Erythroblast (primary cell): ENCODE results near the gene ARHGAP1.

ENCODE experiments used
- GATA1 ChIP-seq: IDR thresholded peaks from 2 replicates; pipeline ENCODE4 v1.6.1; 2011; ENCODE audit warnings: low read depth, mild to moderate bottlenecking, control low read depth, low read length, moderate library complexity
- POLR2A ChIP-seq: IDR thresholded peaks from 2 replicates; pipeline ENCODE4 v1.6.1; 2011; ENCODE audit warnings: mild to moderate bottlenecking, low read length

DNA sequence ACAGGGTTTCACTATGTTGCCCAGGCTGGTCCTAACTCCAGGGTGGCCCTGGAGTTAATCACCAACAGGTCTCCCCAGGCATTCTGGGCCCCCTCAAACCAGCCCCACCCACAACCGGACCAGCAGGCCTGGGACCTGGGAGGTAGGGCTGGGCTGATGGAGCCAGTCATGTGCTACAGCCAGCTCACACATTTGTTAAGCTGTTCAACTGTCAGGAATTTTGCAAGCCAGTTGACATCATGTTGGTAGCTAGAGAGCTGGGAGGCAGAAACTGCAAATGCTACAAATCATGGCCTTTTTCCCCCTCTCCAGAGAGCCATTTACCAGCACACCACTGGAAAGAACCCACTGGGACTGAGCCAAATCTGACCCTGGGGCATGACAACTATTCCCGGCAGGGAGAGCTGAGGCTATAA, 6.8 kb downstream of the ARHGAP1 start:
- no peak for TF ChIP-seq POLR2A
- no peak for TF ChIP-seq GATA1
